Astrocyte (in vitro differentiated cells and primary cell): ENCODE results near the gene TFAP2A. TPM values are rescaled to one million over a fixed set of nuclear protein-coding genes. Genes with fewer than 3 reads are reported as not detected.

Source experiments
- DNase-seq: peaks from one replicate; pipeline ENCODE4 v3.0.0-alpha.2; 2010; ENCODE audit warnings: low read depth
- FAIRE-seq: peaks from 2 replicates; lab custom pipeline; 2011; peaks lifted over from hg19 to GRCh38; lab: Jason Lieb, UNC
- H2AFZ ChIP-seq: 2 replicates; pipeline ENCODE4 v1.6.0; 2012; ENCODE audit warnings: low read depth, low read length, inconsistent platforms
- H3K27ac ChIP-seq: 2 replicates; pipeline ENCODE4 v1.5.1; 2011; ENCODE audit warnings: low read depth, low read length, inconsistent platforms
- H3K27me3 ChIP-seq: 2 replicates; pipeline ENCODE4 v1.6.0; 2011; ENCODE audit warnings: low read length, inconsistent platforms; ENCODE audit not compliant: insufficient read depth
- H3K36me3 ChIP-seq: 2 replicates; pipeline ENCODE4 v1.5.1; 2011; ENCODE audit warnings: low read length, inconsistent platforms; ENCODE audit not compliant: insufficient read depth
- H3K4me1 ChIP-seq: 2 replicates; pipeline ENCODE4 v1.5.1; 2011; ENCODE audit warnings: low read length, inconsistent platforms; ENCODE audit not compliant: insufficient read depth
- H3K4me2 ChIP-seq: 2 replicates; pipeline ENCODE4 v1.6.0; 2012; ENCODE audit warnings: low read length, inconsistent platforms
- H3K4me3 ChIP-seq: 2 replicates; pipeline ENCODE4 v1.5.1; 2011; ENCODE audit warnings: low read depth, mild to moderate bottlenecking, low read length, inconsistent platforms; ENCODE audit not compliant: insufficient read depth
- H3K79me2 ChIP-seq: 2 replicates; pipeline ENCODE4 v1.6.0; 2012; ENCODE audit warnings: mild to moderate bottlenecking, low read length, inconsistent platforms; ENCODE audit not compliant: insufficient read depth
- H3K9ac ChIP-seq: 2 replicates; pipeline ENCODE4 v1.6.0; 2012; ENCODE audit warnings: mild to moderate bottlenecking, low read length, inconsistent platforms
- H3K9me3 ChIP-seq: 2 replicates; pipeline ENCODE4 v1.5.1; 2012; ENCODE audit warnings: low read depth, mild to moderate bottlenecking, low read length, inconsistent platforms; ENCODE audit not compliant: insufficient read depth
- H4K20me1 ChIP-seq: 2 replicates; pipeline ENCODE4 v1.6.0; 2012; ENCODE audit warnings: low read length, inconsistent platforms; ENCODE audit not compliant: insufficient read depth
- H3K27ac Mint-ChIP-seq: one replicate; pipeline ENCODE4 v1.8.0; 2021; ENCODE audit warnings: mild to moderate bottlenecking, mixed read lengths; ENCODE audit not compliant: unreplicated experiment
- H3K27me3 Mint-ChIP-seq: one replicate; pipeline ENCODE4 v1.8.0; 2021; ENCODE audit warnings: low read depth, mixed read lengths; ENCODE audit not compliant: unreplicated experiment
- H3K36me3 Mint-ChIP-seq: one replicate; pipeline ENCODE4 v1.8.0; 2021; ENCODE audit warnings: low read depth, mixed read lengths; ENCODE audit not compliant: unreplicated experiment
- H3K4me1 Mint-ChIP-seq: one replicate; pipeline ENCODE4 v1.8.0; 2021; ENCODE audit warnings: low read depth, mixed read lengths; ENCODE audit not compliant: unreplicated experiment
- H3K4me3 Mint-ChIP-seq: one replicate; pipeline ENCODE4 v1.8.0; 2021; ENCODE audit warnings: mild to moderate bottlenecking, moderate library complexity, mixed read lengths; ENCODE audit not compliant: unreplicated experiment
- H3K9me3 Mint-ChIP-seq: one replicate; pipeline ENCODE4 v1.8.0; 2021; ENCODE audit warnings: mild to moderate bottlenecking, mixed read lengths; ENCODE audit not compliant: unreplicated experiment
- CTCF ChIP-seq: IDR thresholded peaks from 2 replicates; pipeline ENCODE4 v1.5.1; 2011; ENCODE audit warnings: low read depth, mild to moderate bottlenecking, inconsistent platforms, low read length, moderate library complexity; ENCODE audit not compliant: insufficient read depth
- EZH2 ChIP-seq: IDR thresholded peaks from 2 replicates; pipeline ENCODE4 v1.6.1; 2012; ENCODE audit warnings: mild to moderate bottlenecking, low read length, inconsistent platforms; ENCODE audit not compliant: insufficient read depth
- total RNA-seq: library from RNA; stranded (reverse); gene quantifications from 2 replicates; pipeline ENCODE4 v1.2.1, GENCODE V29; 2021

The TFAP2A gene
- total RNA-seq, 1 donor from 2014 or later = 6.6 TPM

- Mint-ChIP-seq H3K4me1 (peaks cover 4% of the 10 kb centered on the region), H3K27me3 (peaks cover 88% of the 10 kb centered on the region), H3K27ac (no peak overlapping the region), H3K36me3 (peaks cover 1% of the 10 kb centered on the region), H3K9me3 (peaks cover 17% of the 10 kb centered on the region), H3K4me3 (peak overlapping the region; percentile 51)
- DNase-seq (no peak), FAIRE-seq (no peak)
- H2AFZ ChIP-seq = no peak overlapping the region
- no peaks in the 10 kb centered on the region for H3K79me2 ChIP-seq
- H3K9ac ChIP-seq = no peak overlapping the region
- TF ChIP-seq EZH2 (peak; percentile 48), CTCF (no peak)
- H3K36me3 ChIP-seq = no peaks in the 10 kb centered on the region
- peaks cover 88% of the 10 kb centered on the region for H3K27me3 ChIP-seq
- H4K20me1 ChIP-seq = no peaks in the 10 kb centered on the region
- H3K4me3 ChIP-seq = no peak overlapping the region
- no peaks in the 10 kb centered on the region for H3K4me1 ChIP-seq
- no peak overlapping the region for H3K4me2 ChIP-seq
- H3K9me3 ChIP-seq = no peaks in the 10 kb centered on the region
- no peak overlapping the region for H3K27ac ChIP-seq
These were observed 18.9 kb downstream of the TFAP2A start for GRCh38 chr6:10395704-10396546.

GRCh38 chr6:10395171-10395703, 19.6 kb downstream of the TFAP2A start:
- no peak overlapping the region for H3K4me2 ChIP-seq
- Mint-ChIP-seq H3K4me1 (peaks cover 2% of the 10 kb centered on the region), H3K27ac (no peak overlapping the region), H3K9me3 (peaks cover 17% of the 10 kb centered on the region), H3K36me3 (peaks cover 1% of the 10 kb centered on the region), H3K27me3 (peaks cover 88% of the 10 kb centered on the region), H3K4me3 (peak overlapping the region; percentile 51)
- H3K27me3 ChIP-seq = peaks cover 89% of the 10 kb centered on the region
- H3K9ac ChIP-seq = no peak overlapping the region
- TF ChIP-seq CTCF = no peak
- no peak for TF ChIP-seq EZH2
- FAIRE-seq (no peak), DNase-seq (no peak)
- H3K27ac ChIP-seq = no peak overlapping the region
- H4K20me1 ChIP-seq = no peaks in the 10 kb centered on the region
- no peaks in the 10 kb centered on the region for H3K9me3 ChIP-seq
- H3K4me1 ChIP-seq = no peaks in the 10 kb centered on the region
- H3K79me2 ChIP-seq = no peaks in the 10 kb centered on the region
- no peak overlapping the region for H3K4me3 ChIP-seq
- H2AFZ ChIP-seq = no peak overlapping the region
- no peaks in the 10 kb centered on the region for H3K36me3 ChIP-seq
